Measurements from ENCODE around the gene DLGAP1.

The DLGAP1 gene

GRCh38 chr18:4231260-4231659, 223.8 kb downstream of the DLGAP1 start:
- no peaks in the 10 kb centered on the region for H3K36me3 ChIP-seq (ENCODE audit: control insufficient read depth, insufficient read depth, low read length)

GRCh38 chr18:4230450-4231168, 224.5 kb downstream of the DLGAP1 start:
- Histone ChIP-seq H3K4me1 (ENCODE audit: control insufficient read depth, insufficient read depth, low read length) (no peaks in the 10 kb centered on the region), H3K36me3 (ENCODE audit: control insufficient read depth, insufficient read depth, low read length) (no peaks in the 10 kb centered on the region), H3K9ac (ENCODE audit: low read length) (no peak overlapping the region), H3K9me3 (ENCODE audit: control insufficient read depth, low read length) (no peaks in the 10 kb centered on the region), H3K27me3 (ENCODE audit: control insufficient read depth, insufficient read depth, low read length) (no peaks in the 10 kb centered on the region), H3K4me3 (ENCODE audit: low read length) (no peak overlapping the region)

More at GRCh38 chr18:4231260-4231659, 223.8 kb downstream of the DLGAP1 start:
- no peaks in the 10 kb centered on the region for H3K9me3 ChIP-seq (ENCODE audit: control insufficient read depth, low read length)
- H3K27me3 ChIP-seq (ENCODE audit: control insufficient read depth, insufficient read depth, low read length), result no peaks in the 10 kb centered on the region
- no peak overlapping the region for H3K9ac ChIP-seq (ENCODE audit: low read length)
- no peak overlapping the region for H3K4me3 ChIP-seq (ENCODE audit: low read length)
- no peaks in the 10 kb centered on the region for H3K4me1 ChIP-seq (ENCODE audit: control insufficient read depth, insufficient read depth, low read length)

DNA sequence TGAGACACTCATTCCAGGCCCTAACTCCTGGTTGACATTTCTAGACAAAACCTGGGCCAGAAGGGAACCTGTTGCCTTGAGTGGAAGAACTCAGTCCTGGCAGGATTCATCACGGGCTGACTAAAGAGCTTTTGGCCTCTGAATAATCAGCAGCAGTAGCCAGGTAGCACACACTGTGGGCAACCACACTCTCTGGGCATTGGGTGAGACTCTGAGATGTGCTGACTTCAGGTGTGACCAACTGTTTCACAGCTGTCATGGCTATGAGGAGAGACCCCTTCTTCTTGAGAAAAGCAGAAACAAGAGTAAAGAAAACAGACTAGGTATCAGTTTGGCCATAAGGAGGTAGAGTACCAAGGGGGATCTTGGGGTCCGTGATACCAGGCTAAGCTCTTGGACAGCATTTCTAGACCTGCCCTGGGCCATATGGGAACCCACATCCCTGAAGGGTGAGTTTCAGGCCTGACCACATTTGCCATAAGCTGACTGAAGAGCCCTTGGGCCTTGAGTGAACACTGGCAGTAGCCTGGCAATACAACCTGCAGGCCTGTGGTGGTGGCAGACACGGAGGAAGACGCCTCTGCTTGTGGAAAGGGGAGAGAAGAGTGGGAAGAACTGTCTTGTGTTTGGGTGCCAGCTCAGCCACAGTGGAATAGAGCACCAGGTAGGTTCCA, 230.9 kb downstream of the DLGAP1 start:
- Histone ChIP-seq H3K4me3 (ENCODE audit: low read length) (no peak overlapping the region), H3K9me3 (ENCODE audit: control insufficient read depth, low read length) (no peaks in the 10 kb centered on the region), H3K27me3 (ENCODE audit: control insufficient read depth, insufficient read depth, low read length) (no peaks in the 10 kb centered on the region), H3K9ac (ENCODE audit: low read length) (no peak overlapping the region), H3K4me1 (ENCODE audit: control insufficient read depth, insufficient read depth, low read length) (no peaks in the 10 kb centered on the region), H3K36me3 (ENCODE audit: control insufficient read depth, insufficient read depth, low read length) (no peaks in the 10 kb centered on the region)

DNA sequence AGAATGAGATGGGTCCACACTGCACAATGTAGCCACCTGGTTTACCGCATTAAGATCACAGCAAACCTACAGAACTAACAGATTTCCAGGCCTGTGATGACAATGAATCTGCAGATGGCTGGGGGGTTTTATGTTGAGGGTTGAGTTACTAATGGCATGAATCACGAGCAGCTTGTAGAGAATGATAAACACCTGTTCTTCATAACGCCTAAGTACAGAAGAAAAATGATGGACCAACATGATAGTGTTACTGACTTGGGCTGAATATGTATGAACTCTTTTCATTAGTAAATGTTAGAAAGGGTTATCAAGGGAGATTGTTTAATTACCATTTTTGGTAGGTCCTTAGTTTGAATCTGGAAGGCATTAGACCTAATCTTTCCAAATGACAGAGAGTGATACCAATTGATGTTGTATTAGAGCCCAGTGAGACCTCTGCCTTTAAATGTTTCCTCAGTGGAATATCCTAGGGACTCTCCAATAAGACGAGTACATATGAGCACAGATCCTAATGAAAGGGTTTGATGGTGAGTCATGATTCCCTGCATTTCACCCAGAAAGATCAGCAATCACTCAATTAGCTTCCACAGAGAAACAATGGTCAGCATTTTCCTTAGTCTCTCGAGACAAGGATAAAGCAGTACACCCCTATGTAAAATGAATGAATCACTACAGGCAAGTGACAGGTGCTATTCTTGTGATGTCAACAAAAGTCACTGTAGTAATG, 243.8 kb downstream of the DLGAP1 start:
- Histone ChIP-seq H3K4me1 (ENCODE audit: control insufficient read depth, insufficient read depth, low read length) (no peaks in the 10 kb centered on the region), H3K9ac (ENCODE audit: low read length) (no peak overlapping the region), H3K36me3 (ENCODE audit: control insufficient read depth, insufficient read depth, low read length) (no peaks in the 10 kb centered on the region), H3K4me3 (ENCODE audit: low read length) (no peak overlapping the region), H3K27me3 (ENCODE audit: control insufficient read depth, insufficient read depth, low read length) (no peaks in the 10 kb centered on the region), H3K9me3 (ENCODE audit: control insufficient read depth, low read length) (no peaks in the 10 kb centered on the region)

DNA sequence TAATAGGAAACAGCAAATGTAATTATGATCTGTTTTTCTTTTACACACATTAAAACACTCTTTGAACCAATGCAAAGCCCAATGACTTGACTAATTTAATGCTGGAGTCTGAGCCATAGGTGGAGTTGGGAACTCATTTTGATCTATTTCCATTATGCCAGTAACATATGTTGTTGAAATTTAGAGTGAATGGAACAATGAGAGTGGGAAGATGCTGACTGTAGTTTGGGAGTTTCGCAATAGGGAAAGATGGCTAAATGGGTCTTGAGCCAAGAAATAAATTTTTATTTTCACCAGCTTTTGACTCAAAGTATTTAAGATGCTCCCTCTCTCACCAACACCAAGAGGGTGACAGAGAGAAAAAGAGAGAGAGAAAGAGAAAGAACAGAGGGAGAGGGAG, 246.7 kb downstream of the DLGAP1 start:
- H3K4me1 ChIP-seq (ENCODE audit: control insufficient read depth, insufficient read depth, low read length), result no peaks in the 10 kb centered on the region
- H3K36me3 ChIP-seq (ENCODE audit: control insufficient read depth, insufficient read depth, low read length), result no peaks in the 10 kb centered on the region
- H3K9ac ChIP-seq (ENCODE audit: low read length), result no peak overlapping the region
- H3K9me3 ChIP-seq (ENCODE audit: control insufficient read depth, low read length), result no peaks in the 10 kb centered on the region
- H3K4me3 ChIP-seq (ENCODE audit: low read length), result no peak overlapping the region
- no peaks in the 10 kb centered on the region for H3K27me3 ChIP-seq (ENCODE audit: control insufficient read depth, insufficient read depth, low read length)

DNA sequence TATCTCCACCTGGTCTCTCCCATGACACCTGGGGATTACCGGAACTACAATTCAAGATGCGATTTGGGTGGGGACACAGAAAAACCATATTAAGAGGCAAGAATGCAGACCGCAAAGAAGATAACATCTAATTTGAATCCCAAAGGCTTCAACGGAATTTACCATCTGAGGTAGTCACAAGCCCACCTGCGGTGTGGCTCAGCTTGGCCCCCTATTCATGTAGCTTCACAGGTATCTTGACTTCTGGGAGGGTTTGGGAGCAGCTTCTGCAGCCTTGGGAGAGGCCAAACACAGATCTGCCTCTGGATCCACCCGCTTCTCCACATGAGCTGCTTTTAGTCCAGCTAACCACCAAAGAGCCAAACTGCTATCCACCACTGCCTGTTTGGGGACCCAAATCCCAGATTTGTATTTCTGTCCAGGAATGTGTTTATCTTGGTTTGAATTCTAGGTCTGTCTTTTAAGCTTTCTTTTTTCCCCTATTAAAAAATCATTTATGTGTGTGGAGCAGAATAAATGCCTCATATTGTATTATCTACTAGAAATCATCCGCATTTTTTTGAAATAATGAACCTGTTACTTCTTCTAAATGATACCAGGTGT, 247.6 kb downstream of the DLGAP1 start:
- H3K27me3 ChIP-seq (ENCODE audit: control insufficient read depth, insufficient read depth, low read length), result no peaks in the 10 kb centered on the region
- no peak overlapping the region for H3K9ac ChIP-seq (ENCODE audit: low read length)
- no peaks in the 10 kb centered on the region for H3K36me3 ChIP-seq (ENCODE audit: control insufficient read depth, insufficient read depth, low read length)
- no peaks in the 10 kb centered on the region for H3K9me3 ChIP-seq (ENCODE audit: control insufficient read depth, low read length)
- no peak overlapping the region for H3K4me3 ChIP-seq (ENCODE audit: low read length)
- H3K4me1 ChIP-seq (ENCODE audit: control insufficient read depth, insufficient read depth, low read length), result no peaks in the 10 kb centered on the region

- Histone ChIP-seq H3K4me1 (ENCODE audit: control insufficient read depth, insufficient read depth, low read length) (no peaks in the 10 kb centered on the region), H3K27me3 (ENCODE audit: control insufficient read depth, insufficient read depth, low read length) (no peaks in the 10 kb centered on the region), H3K4me3 (ENCODE audit: low read length) (no peak overlapping the region), H3K9me3 (ENCODE audit: control insufficient read depth, low read length) (no peaks in the 10 kb centered on the region), H3K9ac (ENCODE audit: low read length) (no peak overlapping the region), H3K36me3 (ENCODE audit: control insufficient read depth, insufficient read depth, low read length) (no peaks in the 10 kb centered on the region)
These were observed 250.7 kb downstream of the DLGAP1 start for GRCh38 chr18:4204438-4204720.

DNA sequence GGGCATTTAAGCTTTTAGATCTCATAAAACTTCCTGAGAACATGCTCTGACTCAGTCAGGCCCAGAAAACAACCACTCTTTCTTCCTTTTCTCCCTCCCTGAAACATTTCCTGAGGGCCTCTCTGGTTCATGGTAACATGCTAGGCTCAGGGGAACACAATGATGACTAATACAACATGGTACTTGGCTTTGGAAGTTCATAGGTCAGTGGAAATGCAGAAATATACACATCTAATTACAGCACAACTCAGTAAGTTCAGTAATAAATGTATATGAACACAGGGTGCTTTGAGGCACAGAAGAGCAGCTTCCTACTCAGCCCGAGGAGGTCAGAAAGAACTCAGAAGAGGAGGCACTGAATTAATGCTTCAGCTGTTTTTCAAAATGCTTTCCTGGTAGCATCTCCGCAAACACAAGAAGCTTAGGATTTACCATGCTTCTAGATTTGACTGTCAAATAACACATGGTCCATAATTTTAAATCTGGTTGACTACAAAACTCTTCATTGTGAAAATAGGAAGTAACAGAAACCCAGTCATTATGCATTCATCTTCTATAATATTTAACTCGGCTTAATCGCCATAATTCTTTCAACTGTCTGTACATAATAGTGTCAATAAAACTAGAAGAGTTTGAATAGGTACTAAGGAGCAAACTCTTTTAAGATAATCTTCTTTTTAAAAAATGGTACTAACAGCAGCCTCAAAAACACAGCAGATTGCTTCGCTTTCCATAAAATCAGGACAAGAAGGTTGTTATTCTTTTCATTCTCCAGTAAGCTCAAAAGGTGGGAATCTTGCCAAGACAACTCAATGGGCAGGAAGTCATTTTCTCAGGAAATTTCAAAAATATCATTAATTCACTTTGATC, 251.3 kb downstream of the DLGAP1 start:
- Histone ChIP-seq H3K36me3 (ENCODE audit: control insufficient read depth, insufficient read depth, low read length) (no peaks in the 10 kb centered on the region), H3K9me3 (ENCODE audit: control insufficient read depth, low read length) (no peaks in the 10 kb centered on the region), H3K27me3 (ENCODE audit: control insufficient read depth, insufficient read depth, low read length) (no peaks in the 10 kb centered on the region), H3K4me1 (ENCODE audit: control insufficient read depth, insufficient read depth, low read length) (no peaks in the 10 kb centered on the region), H3K9ac (ENCODE audit: low read length) (no peak overlapping the region), H3K4me3 (ENCODE audit: low read length) (no peak overlapping the region)

GRCh38 chr18:4200399-4200798, 254.7 kb downstream of the DLGAP1 start:
- Histone ChIP-seq H3K9me3 (ENCODE audit: control insufficient read depth, low read length) (no peaks in the 10 kb centered on the region), H3K27me3 (ENCODE audit: control insufficient read depth, insufficient read depth, low read length) (no peaks in the 10 kb centered on the region), H3K36me3 (ENCODE audit: control insufficient read depth, insufficient read depth, low read length) (no peaks in the 10 kb centered on the region), H3K4me3 (ENCODE audit: low read length) (no peak overlapping the region), H3K4me1 (ENCODE audit: control insufficient read depth, insufficient read depth, low read length) (no peaks in the 10 kb centered on the region), H3K9ac (ENCODE audit: low read length) (no peak overlapping the region)

- Histone ChIP-seq H3K36me3 (ENCODE audit: control insufficient read depth, insufficient read depth, low read length) (no peaks in the 10 kb centered on the region), H3K9ac (ENCODE audit: low read length) (no peak overlapping the region), H3K4me1 (ENCODE audit: control insufficient read depth, insufficient read depth, low read length) (no peaks in the 10 kb centered on the region), H3K4me3 (ENCODE audit: low read length) (no peak overlapping the region), H3K27me3 (ENCODE audit: control insufficient read depth, insufficient read depth, low read length) (no peaks in the 10 kb centered on the region), H3K9me3 (ENCODE audit: control insufficient read depth, low read length) (no peaks in the 10 kb centered on the region)
These were observed 256.2 kb downstream of the DLGAP1 start for GRCh38 chr18:4198956-4199355.

GRCh38 chr18:4196351-4196750, 258.8 kb downstream of the DLGAP1 start:
- H3K9me3 ChIP-seq (ENCODE audit: control insufficient read depth, low read length), result no peaks in the 10 kb centered on the region
- H3K27me3 ChIP-seq (ENCODE audit: control insufficient read depth, insufficient read depth, low read length), result no peaks in the 10 kb centered on the region
- H3K4me1 ChIP-seq (ENCODE audit: control insufficient read depth, insufficient read depth, low read length), result no peaks in the 10 kb centered on the region
- no peak overlapping the region for H3K4me3 ChIP-seq (ENCODE audit: low read length)
- H3K9ac ChIP-seq (ENCODE audit: low read length), result no peak overlapping the region
- no peaks in the 10 kb centered on the region for H3K36me3 ChIP-seq (ENCODE audit: control insufficient read depth, insufficient read depth, low read length)
